ENCODE data around the gene FBXW5. TPM values are rescaled to one million over a fixed set of nuclear protein-coding genes. Genes with fewer than 3 reads are reported as not detected.
A peak's percentile ranks its signal among the peaks of the same experiment; 100 is the strongest.

FBXW5 gene
- total and polyA plus RNA-seq, 9 of the 15 experiments (the other 6 are each of a cell fraction or from before 2014, with no cell fraction given), result 0.21 to 128 (median 37.0) TPM

- no peak for TF ChIP-seq FOXA1 (IDR thresholded peaks at IDR 0.05; ENCODE audit: borderline replicate concordance)
- TF ChIP-seq STAG1 (CRISPR knock-in tag; IDR thresholded peaks at IDR 0.05; ENCODE audit: borderline replicate concordance), result no peak
- TF ChIP-seq KAT2B (IDR thresholded peaks at IDR 0.05; ENCODE audit: low read depth, low read length), result no peak
- no peak; the same call in 1 of the 2 replicates for TF ChIP-seq ZFX (CRISPR knock-in tag; IDR thresholded peaks at IDR 0.05)
- TF ChIP-seq ATF6 (CRISPR knock-in tag; IDR thresholded peaks at IDR 0.05), result no peak
- TF ChIP-seq FOXK2 (conservative IDR thresholded peaks at IDR 0.05 in 1 of 2, IDR thresholded peaks at IDR 0.05 in 1 of 2; ENCODE audit: low read depth in 2 of 2), result peak; percentile 71 to 77; a peak in 3 of 4 replicates
- peak; percentile 72; the same call in 1 of the 2 replicates for TF ChIP-seq FOXJ2 (tag; IDR thresholded peaks at IDR 0.05)
- no peak for TF ChIP-seq KDM4B (IDR thresholded peaks at IDR 0.05; ENCODE audit: borderline replicate concordance in 2 of 2, low read depth in 1 of 2)
- no peak for TF ChIP-seq PHB (CRISPR knock-in tag; IDR thresholded peaks at IDR 0.05)
- 0 out of 2 replicates have a peak, but pooled peaks have one; percentile 33 for TF ChIP-seq MBD2 (IDR thresholded peaks at IDR 0.05; ENCODE audit: borderline replicate concordance, low read depth)
- TF ChIP-seq, protein P1, sequence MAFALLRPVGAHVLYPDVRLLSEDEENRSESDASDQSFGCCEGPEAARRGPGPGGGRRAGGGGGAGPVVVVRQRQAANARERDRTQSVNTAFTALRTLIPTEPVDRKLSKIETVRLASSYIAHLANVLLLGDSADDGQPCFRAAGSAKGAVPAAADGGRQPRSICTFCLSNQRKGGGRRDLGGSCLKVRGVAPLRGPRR (CRISPR knock-in tag; IDR thresholded peaks at IDR 0.05), result no peak
- no peak for TF ChIP-seq COPS2 (conservative IDR thresholded peaks at IDR 0.05)
- TF ChIP-seq MAFF (IDR thresholded peaks at IDR 0.05; ENCODE audit: low read length), result no peak
- no peak for TF ChIP-seq ZNF24 (IDR thresholded peaks at IDR 0.05)
- peak; percentile 61; the same call in 1 of the 2 replicates for TF ChIP-seq HBP1 (CRISPR knock-in tag; IDR thresholded peaks at IDR 0.05)
- TF ChIP-seq, protein P2, sequence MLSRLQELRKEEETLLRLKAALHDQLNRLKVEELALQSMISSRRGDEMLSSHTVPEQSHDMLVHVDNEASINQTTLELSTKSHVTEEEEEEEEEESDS (CRISPR knock-in tag; IDR thresholded peaks at IDR 0.05), result no peak
- TF ChIP-seq MAFK (IDR thresholded peaks at IDR 0.05; ENCODE audit: low read length), result no peak
- TF ChIP-seq, protein P3, sequence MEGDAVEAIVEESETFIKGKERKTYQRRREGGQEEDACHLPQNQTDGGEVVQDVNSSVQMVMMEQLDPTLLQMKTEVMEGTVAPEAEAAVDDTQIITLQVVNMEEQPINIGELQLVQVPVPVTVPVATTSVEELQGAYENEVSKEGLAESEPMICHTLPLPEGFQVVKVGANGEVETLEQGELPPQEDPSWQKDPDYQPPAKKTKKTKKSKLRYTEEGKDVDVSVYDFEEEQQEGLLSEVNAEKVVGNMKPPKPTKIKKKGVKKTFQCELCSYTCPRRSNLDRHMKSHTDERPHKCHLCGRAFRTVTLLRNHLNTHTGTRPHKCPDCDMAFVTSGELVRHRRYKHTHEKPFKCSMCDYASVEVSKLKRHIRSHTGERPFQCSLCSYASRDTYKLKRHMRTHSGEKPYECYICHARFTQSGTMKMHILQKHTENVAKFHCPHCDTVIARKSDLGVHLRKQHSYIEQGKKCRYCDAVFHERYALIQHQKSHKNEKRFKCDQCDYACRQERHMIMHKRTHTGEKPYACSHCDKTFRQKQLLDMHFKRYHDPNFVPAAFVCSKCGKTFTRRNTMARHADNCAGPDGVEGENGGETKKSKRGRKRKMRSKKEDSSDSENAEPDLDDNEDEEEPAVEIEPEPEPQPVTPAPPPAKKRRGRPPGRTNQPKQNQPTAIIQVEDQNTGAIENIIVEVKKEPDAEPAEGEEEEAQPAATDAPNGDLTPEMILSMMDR (IDR thresholded peaks at IDR 0.05 in 2 of 3, conservative IDR thresholded peaks at IDR 0.05 in 1 of 3; ENCODE audit: insufficient read depth in 2 of 3, low read depth in 1 of 3, low read length in 3 of 3), result peak; percentile 93 to 98 (median 94)
- peak; percentile 64; the same call in 1 of the 2 replicates for TF ChIP-seq RFX7 (CRISPR knock-in tag; IDR thresholded peaks at IDR 0.05)
- TF ChIP-seq HMGN3 (IDR thresholded peaks at IDR 0.05; ENCODE audit: borderline replicate concordance, extremely low read depth, insufficient read length, low read depth, low read length), result peak; percentile 69
- TF ChIP-seq ZFP1 (CRISPR knock-in tag; IDR thresholded peaks at IDR 0.05), result no peak
These were observed at the start of gene FBXW5, which contains the start of gene C8G (continued) for GRCh38 chr9:136944519-136945332.

Measured in K562 (cell line).